ENCODE results near the gene DLGAP5. TPM values are rescaled to one million over a fixed set of nuclear protein-coding genes. Genes with fewer than 3 reads are reported as not detected.

Gene DLGAP5
- polyA plus RNA-seq, 1 experiment: 8.9 TPM

- DNase-seq (ENCODE audit: low read depth): no peak
- POLR2A ChIA-PET: no interaction called here
- TF ChIP-seq, protein P1, sequence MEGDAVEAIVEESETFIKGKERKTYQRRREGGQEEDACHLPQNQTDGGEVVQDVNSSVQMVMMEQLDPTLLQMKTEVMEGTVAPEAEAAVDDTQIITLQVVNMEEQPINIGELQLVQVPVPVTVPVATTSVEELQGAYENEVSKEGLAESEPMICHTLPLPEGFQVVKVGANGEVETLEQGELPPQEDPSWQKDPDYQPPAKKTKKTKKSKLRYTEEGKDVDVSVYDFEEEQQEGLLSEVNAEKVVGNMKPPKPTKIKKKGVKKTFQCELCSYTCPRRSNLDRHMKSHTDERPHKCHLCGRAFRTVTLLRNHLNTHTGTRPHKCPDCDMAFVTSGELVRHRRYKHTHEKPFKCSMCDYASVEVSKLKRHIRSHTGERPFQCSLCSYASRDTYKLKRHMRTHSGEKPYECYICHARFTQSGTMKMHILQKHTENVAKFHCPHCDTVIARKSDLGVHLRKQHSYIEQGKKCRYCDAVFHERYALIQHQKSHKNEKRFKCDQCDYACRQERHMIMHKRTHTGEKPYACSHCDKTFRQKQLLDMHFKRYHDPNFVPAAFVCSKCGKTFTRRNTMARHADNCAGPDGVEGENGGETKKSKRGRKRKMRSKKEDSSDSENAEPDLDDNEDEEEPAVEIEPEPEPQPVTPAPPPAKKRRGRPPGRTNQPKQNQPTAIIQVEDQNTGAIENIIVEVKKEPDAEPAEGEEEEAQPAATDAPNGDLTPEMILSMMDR (IDR thresholded peaks at IDR 0.05; ENCODE audit: insufficient read depth, low read depth, low read length): no peak
- no peaks in the 10 kb centered on the region for H3K27me3 ChIP-seq (ENCODE audit: control insufficient read depth, insufficient read depth, low read length)
- CTCF ChIA-PET: interaction anchor here (1.0 kb wide), 1 partner anchor 13 kb away, joined by 3 read pairs; the partner anchor contains the start of gene LGALS3
- no peaks in the 10 kb centered on the region for H3K36me3 ChIP-seq (ENCODE audit: control insufficient read depth, insufficient read depth, low read length)
- no peak overlapping the region for H3K4me3 ChIP-seq (ENCODE audit: low read depth, low read length)
Observed at GRCh38 chr14:55116246-55117030, 74.9 kb downstream of the DLGAP5 start.

- ChIA-PET CTCF (no interaction called here), POLR2A (no interaction called here)
- no peaks in the 10 kb centered on the region for H3K27me3 ChIP-seq (ENCODE audit: control insufficient read depth, insufficient read depth, low read length)
- H3K36me3 ChIP-seq (ENCODE audit: control insufficient read depth, insufficient read depth, low read length): no peaks in the 10 kb centered on the region
- no peak overlapping the region for H3K4me3 ChIP-seq (ENCODE audit: low read depth, low read length)
- no peak for DNase-seq (ENCODE audit: low read depth)
- TF ChIP-seq, protein P1 (IDR thresholded peaks at IDR 0.05; ENCODE audit: insufficient read depth, low read depth, low read length): no peak
Observed at GRCh38 chr14:55115861-55116245, 75.5 kb downstream of the DLGAP5 start.

GRCh38 chr14:55115460-55115859, 75.9 kb downstream of the DLGAP5 start:
- H3K27me3 ChIP-seq (ENCODE audit: control insufficient read depth, insufficient read depth, low read length): no peaks in the 10 kb centered on the region
- H3K36me3 ChIP-seq (ENCODE audit: control insufficient read depth, insufficient read depth, low read length): no peaks in the 10 kb centered on the region
- CTCF ChIA-PET: no interaction called here
- POLR2A ChIA-PET: no interaction called here
- TF ChIP-seq, protein P1 (IDR thresholded peaks at IDR 0.05; ENCODE audit: insufficient read depth, low read depth, low read length): no peak
- no peak for DNase-seq (ENCODE audit: low read depth)
- no peak overlapping the region for H3K4me3 ChIP-seq (ENCODE audit: low read depth, low read length)

DNA sequence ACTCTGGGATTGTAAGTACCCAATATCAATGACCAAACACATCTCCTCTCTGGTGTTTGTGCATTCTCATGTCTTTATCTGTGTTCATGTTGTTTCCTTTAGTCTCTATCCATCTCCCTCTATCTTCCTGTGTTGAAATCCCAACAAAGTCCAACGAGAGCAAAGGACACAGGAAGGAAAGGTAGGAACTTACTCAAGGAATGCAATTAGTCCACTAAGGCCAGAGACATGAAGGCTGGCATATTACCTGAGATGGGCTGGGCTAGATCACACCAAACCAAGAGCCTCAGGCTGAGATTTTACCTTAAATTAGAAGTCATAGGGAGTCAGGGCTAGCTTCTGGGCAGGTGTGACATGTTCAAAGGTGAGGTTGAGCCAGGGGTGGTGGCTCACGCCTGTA, 76.7 kb downstream of the DLGAP5 start:
- POLR2A ChIA-PET: no interaction called here

DNA sequence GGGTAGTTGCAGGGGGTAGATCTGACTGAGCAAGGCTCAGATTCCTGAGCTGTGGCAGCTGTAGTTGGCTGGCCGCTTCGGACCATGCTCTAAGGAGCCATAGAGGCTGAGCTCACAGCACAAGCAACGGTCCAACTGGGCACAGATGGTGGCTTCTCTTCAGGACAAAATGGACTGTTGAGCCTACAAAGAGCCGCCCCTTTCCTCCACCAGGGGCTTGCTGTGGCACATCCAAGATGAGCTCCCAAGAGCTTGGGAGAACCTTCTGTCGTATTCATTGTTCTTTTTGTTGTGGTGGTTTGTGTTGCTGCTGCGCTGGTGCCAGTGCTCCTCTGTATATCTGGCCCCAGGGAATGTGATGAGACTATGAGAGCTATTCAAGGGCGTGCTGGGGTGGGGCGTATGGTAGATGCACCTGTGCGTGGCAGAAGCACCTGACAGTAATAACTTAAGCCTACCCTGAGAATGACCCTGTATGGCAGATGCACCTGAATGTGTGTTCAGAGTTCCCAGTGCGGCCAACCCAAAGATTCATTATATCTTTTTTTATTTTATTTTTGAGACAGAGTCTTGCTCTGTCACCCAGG, 80.2 kb downstream of the DLGAP5 start:
- POLR2A ChIA-PET: no interaction called here
- CTCF ChIA-PET: interaction anchor here (0.9 kb wide), 1 partner anchor 27 kb away, joined by 3 read pairs; no protein-coding TSS in a partner anchor
- TF ChIP-seq, protein P1 (IDR thresholded peaks at IDR 0.05; ENCODE audit: insufficient read depth, low read depth, low read length): no peak
- Histone ChIP-seq H3K36me3 (ENCODE audit: control insufficient read depth, insufficient read depth, low read length) (no peaks in the 10 kb centered on the region), H3K27me3 (ENCODE audit: control insufficient read depth, insufficient read depth, low read length) (no peaks in the 10 kb centered on the region), H3K4me3 (ENCODE audit: low read depth, low read length) (no peak overlapping the region)
- DNase-seq (ENCODE audit: low read depth): no peak

More for the DNA sequence above, 76.7 kb downstream of the DLGAP5 start:
- no peak for DNase-seq (ENCODE audit: low read depth)
- no peaks in the 10 kb centered on the region for H3K36me3 ChIP-seq (ENCODE audit: control insufficient read depth, insufficient read depth, low read length)
- H3K4me3 ChIP-seq (ENCODE audit: low read depth, low read length): no peak overlapping the region
- TF ChIP-seq, protein P1 (IDR thresholded peaks at IDR 0.05; ENCODE audit: insufficient read depth, low read depth, low read length): no peak
- CTCF ChIA-PET: no interaction called here
- no peaks in the 10 kb centered on the region for H3K27me3 ChIP-seq (ENCODE audit: control insufficient read depth, insufficient read depth, low read length)

Measured in BJ (cell line).